ENCODE results near the gene DLG2.

GRCh38 chr11:83425137-83425466, 2202.0 kb downstream of the DLG2 start:
- TF ChIP-seq MAX (CRISPR knock-in tag; IDR thresholded peaks at IDR 0.05) (no peak), SP1 (CRISPR knock-in tag; IDR thresholded peaks at IDR 0.05) (no peak), ZFP30 (CRISPR knock-in tag; IDR thresholded peaks at IDR 0.05; ENCODE audit: borderline replicate concordance) (no peak), CTCF (IDR thresholded peaks at IDR 0.05 in 2 of 3, conservative IDR thresholded peaks at IDR 0.05 in 1 of 3; ENCODE audit: insufficient read depth in 2 of 3, low read depth in 1 of 3, low read length in 3 of 3) (no peak), RNF2 (IDR thresholded peaks at IDR 0.05) (no peak)

All from K562 (cell line).